MM.1S (cell line): ENCODE measurements around the gene CHST5.
A peak's percentile ranks its signal among the peaks of the same experiment; 100 is the strongest.
"Not testable (repeated sequence)": the region's sequence is repeated elsewhere in the genome, so short reads cannot be mapped to it uniquely, and the experiment has no call there.

Experiments used
- DNase-seq: peaks from one replicate; pipeline ENCODE4 v3.0.0-alpha.2; 2015
- H2AFZ ChIP-seq: fragments of 300-600 bp; sonication (generic); 2 replicates; pipeline ENCODE4 v1.6.0; 2016; ENCODE audit warnings: antibody characterized with exemption, low read length
- H3F3A ChIP-seq: fragments of 300-600 bp; sonication (generic); 2 replicates; pipeline ENCODE4 v1.6.1; 2016; ENCODE audit warnings: mild to moderate bottlenecking, antibody characterized with exemption, low read length, moderate library complexity, mixed read lengths; ENCODE audit not compliant: insufficient read depth
- H3K27ac ChIP-seq: fragments of 300-600 bp; sonication (generic); 2 replicates; pipeline ENCODE4 v1.5.1; 2016; ENCODE audit warnings: mild to moderate bottlenecking, low read length
- H3K27me3 ChIP-seq: fragments of 300-600 bp; sonication (generic); replicated peaks from 2 replicates; pipeline ENCODE4 v1.6.0; 2016; ENCODE audit warnings: low read length; ENCODE audit not compliant: insufficient read depth
- H3K36me3 ChIP-seq: fragments of 300-600 bp; sonication (generic); replicated peaks from 2 replicates; pipeline ENCODE4 v1.6.1; 2016; ENCODE audit warnings: mild to moderate bottlenecking, low read length, mixed read lengths; ENCODE audit not compliant: insufficient read depth
- H3K4me1 ChIP-seq: fragments of 300-600 bp; sonication (generic); 2 replicates; pipeline ENCODE4 v1.6.1; 2016; ENCODE audit warnings: low read length, mixed read lengths
- H3K4me2 ChIP-seq: fragments of 300-600 bp; sonication (generic); 2 replicates; pipeline ENCODE4 v1.6.0; 2016; ENCODE audit warnings: low read depth, low read length
- H3K4me3 ChIP-seq: fragments of 300-600 bp; sonication (generic); 2 replicates; pipeline ENCODE4 v1.5.1; 2016; ENCODE audit warnings: low read length, mixed read lengths
- H3K79me2 ChIP-seq: fragments of 300-600 bp; sonication (generic); 2 replicates; pipeline ENCODE4 v1.6.1; 2016; ENCODE audit warnings: mixed run types, low read length, mixed read lengths
- H3K9ac ChIP-seq: fragments of 300-600 bp; sonication (generic); 2 replicates; pipeline ENCODE4 v1.6.1; 2016; ENCODE audit warnings: low read length, mixed read lengths
- H3K9me2 ChIP-seq: fragments of 300-600 bp; sonication (generic); replicated peaks from 2 replicates; pipeline ENCODE4 v1.6.1; 2016; ENCODE audit warnings: mild to moderate bottlenecking, low read length, mixed read lengths; ENCODE audit not compliant: insufficient read depth
- H3K9me3 ChIP-seq: fragments of 300-600 bp; sonication (generic); replicated peaks from 2 replicates; pipeline ENCODE4 v1.6.1; 2016; ENCODE audit warnings: mild to moderate bottlenecking, low read length, mixed read lengths; ENCODE audit not compliant: insufficient read depth
- H4K20me1 ChIP-seq: fragments of 300-600 bp; sonication (generic); 2 replicates; pipeline ENCODE4 v1.6.1; 2016; ENCODE audit warnings: mild to moderate bottlenecking, low read length, moderate library complexity, mixed read lengths; ENCODE audit not compliant: insufficient read depth
- EZH2 ChIP-seq: fragments of 300-600 bp; sonication (generic); optimal IDR thresholded peaks from 2 replicates; pipeline ENCODE3; 2017; ENCODE audit warnings: low read depth, mild to moderate bottlenecking, antibody characterized with exemption, low read length, mixed read lengths
- EZH2phosphoT487 ChIP-seq: fragments of 300-600 bp; sonication (generic); IDR thresholded peaks from 2 replicates; pipeline ENCODE4 v1.6.1; 2018; ENCODE audit warnings: antibody characterized with exemption, low read length
- TF ChIP-seq, protein P1 (sequence below): fragments of 300-600 bp; sonication (generic); IDR thresholded peaks from 2 replicates; pipeline ENCODE4 v1.5.1; 2016; ENCODE audit warnings: antibody characterized with exemption, low read length, mixed read lengths

CHST5 gene

DNA sequence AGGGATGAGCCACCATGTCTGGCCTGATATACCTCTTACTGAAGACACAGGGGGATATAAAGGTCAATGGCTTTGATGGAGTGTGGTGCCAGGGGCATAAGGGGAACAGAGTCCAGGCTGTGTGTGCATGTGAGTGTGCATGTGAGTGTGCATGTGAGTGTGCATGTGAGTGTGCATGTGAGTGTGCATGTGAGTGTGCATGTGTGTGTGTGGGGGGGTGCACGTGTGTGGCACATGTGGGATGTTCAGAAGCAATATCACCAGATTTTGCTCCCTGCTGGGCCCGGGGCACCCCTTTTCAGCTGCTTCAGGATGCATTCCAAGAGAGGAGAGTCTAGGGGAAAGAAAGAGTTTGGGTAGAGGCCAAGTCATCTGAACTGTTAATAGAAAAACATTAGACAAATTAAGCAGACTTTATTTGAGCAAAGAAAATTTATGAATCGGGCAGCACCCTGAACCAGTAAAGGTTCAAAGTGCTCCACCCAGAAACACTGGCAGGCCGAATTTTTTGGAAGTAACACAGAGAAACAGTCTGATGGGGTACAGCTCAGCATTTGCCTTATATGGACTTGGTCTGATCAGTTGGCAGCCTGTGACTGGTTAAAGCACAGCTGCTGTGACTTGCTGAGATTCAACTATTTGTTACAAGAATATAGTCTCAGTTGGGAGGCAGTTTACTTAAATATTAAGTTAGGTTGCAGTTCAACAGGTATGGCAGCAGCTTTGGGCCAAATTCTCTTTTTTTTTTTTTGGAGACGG, 9.7 kb downstream of the CHST5 start:
- H3K79me2 ChIP-seq, result no peaks in the 10 kb centered on the region
- H3K27me3 ChIP-seq, result no peaks in the 10 kb centered on the region
- TF ChIP-seq EZH2phosphoT487, result no peak
- TF ChIP-seq EZH2, result no peak
- TF ChIP-seq, protein P1, sequence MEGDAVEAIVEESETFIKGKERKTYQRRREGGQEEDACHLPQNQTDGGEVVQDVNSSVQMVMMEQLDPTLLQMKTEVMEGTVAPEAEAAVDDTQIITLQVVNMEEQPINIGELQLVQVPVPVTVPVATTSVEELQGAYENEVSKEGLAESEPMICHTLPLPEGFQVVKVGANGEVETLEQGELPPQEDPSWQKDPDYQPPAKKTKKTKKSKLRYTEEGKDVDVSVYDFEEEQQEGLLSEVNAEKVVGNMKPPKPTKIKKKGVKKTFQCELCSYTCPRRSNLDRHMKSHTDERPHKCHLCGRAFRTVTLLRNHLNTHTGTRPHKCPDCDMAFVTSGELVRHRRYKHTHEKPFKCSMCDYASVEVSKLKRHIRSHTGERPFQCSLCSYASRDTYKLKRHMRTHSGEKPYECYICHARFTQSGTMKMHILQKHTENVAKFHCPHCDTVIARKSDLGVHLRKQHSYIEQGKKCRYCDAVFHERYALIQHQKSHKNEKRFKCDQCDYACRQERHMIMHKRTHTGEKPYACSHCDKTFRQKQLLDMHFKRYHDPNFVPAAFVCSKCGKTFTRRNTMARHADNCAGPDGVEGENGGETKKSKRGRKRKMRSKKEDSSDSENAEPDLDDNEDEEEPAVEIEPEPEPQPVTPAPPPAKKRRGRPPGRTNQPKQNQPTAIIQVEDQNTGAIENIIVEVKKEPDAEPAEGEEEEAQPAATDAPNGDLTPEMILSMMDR, result no peak
- no peaks in the 10 kb centered on the region for H3K36me3 ChIP-seq
- H3K9me2 ChIP-seq, result no peaks in the 10 kb centered on the region
- no peaks in the 10 kb centered on the region for H3K4me1 ChIP-seq
- DNase-seq, result no peak
- no peak overlapping the region for H2AFZ ChIP-seq
- H3K9ac ChIP-seq, result no peak overlapping the region
- H3F3A ChIP-seq, result no peaks in the 10 kb centered on the region
- H4K20me1 ChIP-seq, result no peaks in the 10 kb centered on the region
- no peaks in the 10 kb centered on the region for H3K9me3 ChIP-seq
- no peak overlapping the region for H3K27ac ChIP-seq
- H3K4me3 ChIP-seq, result no peak overlapping the region
- H3K4me2 ChIP-seq, result no peak overlapping the region

DNA sequence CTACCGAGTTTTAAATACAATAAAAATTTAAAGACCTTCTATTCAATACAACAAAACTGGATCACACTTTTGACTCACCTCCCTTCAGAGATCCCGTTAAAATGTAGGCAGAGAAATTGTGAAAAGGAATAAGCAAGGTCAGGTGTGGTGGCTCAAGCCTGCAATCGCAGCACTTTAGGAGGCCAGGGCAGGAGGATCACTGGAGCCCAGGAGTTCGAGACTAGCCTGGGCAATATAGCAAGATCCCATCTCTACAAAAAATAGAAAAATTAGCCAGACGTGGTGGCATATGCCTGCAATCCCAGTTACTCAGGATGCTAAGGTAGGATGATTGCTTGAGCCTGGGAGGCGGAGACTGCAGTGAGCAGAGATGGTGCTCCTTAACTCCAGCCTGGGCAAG, 16.7 kb downstream of the CHST5 start:
- H3K4me1 ChIP-seq, result no peaks in the 10 kb centered on the region
- H3K36me3 ChIP-seq, result no peaks in the 10 kb centered on the region
- TF ChIP-seq EZH2 (no peak), EZH2phosphoT487 (no peak)
- TF ChIP-seq, protein P1, result no peak
- no peak overlapping the region for H2AFZ ChIP-seq
- no peaks in the 10 kb centered on the region for H3K9me2 ChIP-seq
- H3K27me3 ChIP-seq, result no peaks in the 10 kb centered on the region
- no peak overlapping the region for H3K9ac ChIP-seq
- DNase-seq, result no peak
- H3F3A ChIP-seq, result no peaks in the 10 kb centered on the region
- H4K20me1 ChIP-seq, result no peaks in the 10 kb centered on the region
- H3K4me2 ChIP-seq, result no peak overlapping the region
- H3K79me2 ChIP-seq, result no peaks in the 10 kb centered on the region
- no peaks in the 10 kb centered on the region for H3K9me3 ChIP-seq
- H3K27ac ChIP-seq, result no peak overlapping the region
- H3K4me3 ChIP-seq, result no peak overlapping the region

DNA sequence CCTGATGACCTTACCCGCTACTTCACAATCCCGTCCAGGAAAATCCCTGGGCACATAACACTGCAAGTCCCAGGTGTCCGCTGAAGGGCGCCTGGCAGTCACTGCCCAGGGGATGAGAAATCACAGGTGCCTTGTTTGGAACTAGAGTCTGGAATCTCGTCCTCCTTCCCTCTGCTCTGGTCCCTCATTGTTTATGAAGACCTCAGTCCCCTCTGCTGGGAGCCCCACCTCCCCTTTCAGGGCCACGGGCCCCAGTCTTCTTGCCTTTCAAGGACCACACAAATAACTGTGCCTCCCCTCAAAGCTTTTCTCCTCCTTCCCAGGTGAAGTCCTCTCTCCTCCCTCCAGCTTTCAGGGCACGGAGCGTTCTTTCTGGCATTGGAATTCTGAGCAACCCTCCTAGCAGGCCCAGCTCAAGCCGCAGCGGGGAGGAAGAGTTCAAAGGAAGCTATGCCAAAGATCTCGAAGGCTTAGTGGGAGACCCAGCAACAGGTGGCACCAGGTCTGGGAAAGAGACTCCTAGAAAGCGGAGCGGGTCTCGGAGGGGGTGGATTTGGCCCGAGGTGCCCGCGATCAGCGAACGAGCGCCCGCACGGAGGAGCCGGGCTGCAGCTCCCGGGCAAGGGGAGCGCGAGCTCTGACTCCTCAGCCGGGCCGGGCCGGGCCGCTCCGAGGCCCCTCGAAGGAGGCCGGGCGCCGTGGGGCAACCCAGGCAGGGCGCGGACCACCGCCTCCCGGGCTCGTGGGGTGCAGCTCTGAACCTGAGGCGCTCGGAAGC, 19.5 kb downstream of the CHST5 start:
- Histone ChIP-seq H3K4me2 (peak overlapping the region; percentile 39; the same call in 1 of the 2 replicates), H3K4me3 (peak overlapping the region; percentile 72), H3K9ac (peak overlapping the region; percentile 68), H2AFZ (peak overlapping the region; percentile 78; the same call in 1 of the 2 replicates)
- H3K9me3 ChIP-seq, H3F3A ChIP-seq, H4K20me1 ChIP-seq, H3K27me3 ChIP-seq, H3K27ac ChIP-seq, H3K36me3 ChIP-seq, H3K4me1 ChIP-seq, H3K79me2 ChIP-seq, DNase-seq, H3K9me2 ChIP-seq: not testable (repeated sequence)

DNA sequence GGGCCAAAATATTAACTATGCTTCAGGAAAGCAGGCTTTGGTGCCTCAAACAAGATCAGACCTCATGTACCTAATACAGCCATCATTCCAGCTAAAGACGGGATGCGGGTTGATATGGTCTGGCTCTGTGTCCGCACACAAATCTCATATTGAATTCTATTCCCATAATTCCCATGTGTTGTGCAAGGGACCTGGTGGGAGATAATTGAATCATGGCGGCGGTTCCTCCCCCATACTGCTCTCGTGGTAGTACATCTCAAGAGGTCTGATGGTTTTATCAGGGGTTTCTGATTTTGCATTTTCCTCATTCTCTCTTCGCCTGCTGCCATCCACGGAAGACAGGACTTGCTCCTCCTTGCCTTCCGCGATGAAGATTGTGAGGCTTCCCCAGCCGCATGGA, 21.6 kb downstream of the CHST5 start:
- Histone ChIP-seq H3K27me3 (no peaks in the 10 kb centered on the region), H2AFZ (no peak overlapping the region), H3K4me3 (no peak overlapping the region), H3K36me3 (no peaks in the 10 kb centered on the region), H3F3A (no peaks in the 10 kb centered on the region), H3K4me1 (no peaks in the 10 kb centered on the region), H4K20me1 (no peaks in the 10 kb centered on the region), H3K9me3 (no peaks in the 10 kb centered on the region), H3K4me2 (no peak overlapping the region), H3K9ac (no peak overlapping the region), H3K27ac (no peak overlapping the region), H3K9me2 (no peaks in the 10 kb centered on the region), H3K79me2 (no peaks in the 10 kb centered on the region)
- TF ChIP-seq EZH2phosphoT487, result no peak
- no peak for TF ChIP-seq EZH2
- TF ChIP-seq, protein P1, result no peak
- DNase-seq, result no peak
